Measurements from ENCODE around the gene COG7.
"Not testable (repeated sequence)": the region's sequence is repeated elsewhere in the genome, so short reads cannot be mapped to it uniquely, and the experiment has no call there.

COG7 gene

GRCh38 chr16:23452572-23453337, at the start of gene COG7:
Gene COG7, minus strand, starts transcription at chr16:23453189. Its CDS starts 195 bp downstream, at chr16:23452994.
- DNase-seq: peak; percentile 87

GRCh38 chr16:23502466-23502865, 49.5 kb upstream of the COG7 start:
- DNase-seq: no peak

- DNase-seq: no peak
Measured at GRCh38 chr16:23501291-23501690, 48.3 kb upstream of the COG7 start.

- DNase-seq: no peak
Measured at GRCh38 chr16:23500862-23501225, 47.9 kb upstream of the COG7 start.

- DNase-seq: no peak
Measured at GRCh38 chr16:23500212-23500861, 47.3 kb upstream of the COG7 start.

GRCh38 chr16:23499801-23500200, 46.8 kb upstream of the COG7 start:
- no peak for DNase-seq

- no peak for DNase-seq
Measured at GRCh38 chr16:23498863-23499262, 45.9 kb upstream of the COG7 start.

- no peak for DNase-seq
Measured at GRCh38 chr16:23497543-23497868, 44.5 kb upstream of the COG7 start.

GRCh38 chr16:23496821-23497542, 44.0 kb upstream of the COG7 start:
- no peak for DNase-seq

- no peak for DNase-seq
Measured at GRCh38 chr16:23495671-23496070, 42.7 kb upstream of the COG7 start.

- no peak for DNase-seq
Measured at GRCh38 chr16:23494188-23494587, 41.2 kb upstream of the COG7 start.

- DNase-seq: no peak
Measured at GRCh38 chr16:23491490-23492391, 38.8 kb upstream of the COG7 start.

GRCh38 chr16:23486480-23486879, 33.5 kb upstream of the COG7 start:
- DNase-seq: no peak

GRCh38 chr16:23485841-23486240, 32.9 kb upstream of the COG7 start:
- DNase-seq: no peak

- no peak for DNase-seq
Measured at GRCh38 chr16:23485257-23485614, 32.2 kb upstream of the COG7 start.

- no peak for DNase-seq
Measured at GRCh38 chr16:23484510-23485256, 31.7 kb upstream of the COG7 start.

GRCh38 chr16:23483492-23483891, 30.5 kb upstream of the COG7 start:
- DNase-seq: not testable (repeated sequence)

- DNase-seq: no peak
Measured at GRCh38 chr16:23482778-23483177, 29.8 kb upstream of the COG7 start.

- DNase-seq: no peak
Measured at GRCh38 chr16:23480257-23480656, 27.3 kb upstream of the COG7 start.

GRCh38 chr16:23479138-23479537, 26.1 kb upstream of the COG7 start:
- DNase-seq: no peak

- no peak for DNase-seq
Measured at GRCh38 chr16:23478566-23478965, 25.6 kb upstream of the COG7 start.

- DNase-seq: no peak
Measured at GRCh38 chr16:23476289-23476688, 23.3 kb upstream of the COG7 start.

Measured in activated CD4-positive, CD25-positive, alpha-beta regulatory T cell treated with anti-CD3 and anti-CD28 coated beads, Interleukin-2, amount 50 U/mL, for 72 hours (primary cell).